ENCODE measurements around the gene NLRP1.

- TF ChIP-seq, protein P1, sequence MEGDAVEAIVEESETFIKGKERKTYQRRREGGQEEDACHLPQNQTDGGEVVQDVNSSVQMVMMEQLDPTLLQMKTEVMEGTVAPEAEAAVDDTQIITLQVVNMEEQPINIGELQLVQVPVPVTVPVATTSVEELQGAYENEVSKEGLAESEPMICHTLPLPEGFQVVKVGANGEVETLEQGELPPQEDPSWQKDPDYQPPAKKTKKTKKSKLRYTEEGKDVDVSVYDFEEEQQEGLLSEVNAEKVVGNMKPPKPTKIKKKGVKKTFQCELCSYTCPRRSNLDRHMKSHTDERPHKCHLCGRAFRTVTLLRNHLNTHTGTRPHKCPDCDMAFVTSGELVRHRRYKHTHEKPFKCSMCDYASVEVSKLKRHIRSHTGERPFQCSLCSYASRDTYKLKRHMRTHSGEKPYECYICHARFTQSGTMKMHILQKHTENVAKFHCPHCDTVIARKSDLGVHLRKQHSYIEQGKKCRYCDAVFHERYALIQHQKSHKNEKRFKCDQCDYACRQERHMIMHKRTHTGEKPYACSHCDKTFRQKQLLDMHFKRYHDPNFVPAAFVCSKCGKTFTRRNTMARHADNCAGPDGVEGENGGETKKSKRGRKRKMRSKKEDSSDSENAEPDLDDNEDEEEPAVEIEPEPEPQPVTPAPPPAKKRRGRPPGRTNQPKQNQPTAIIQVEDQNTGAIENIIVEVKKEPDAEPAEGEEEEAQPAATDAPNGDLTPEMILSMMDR (IDR thresholded peaks at IDR 0.05; ENCODE audit: poor library complexity), result no peak
- no peak for TF ChIP-seq EZH2 (IDR thresholded peaks at IDR 0.05; ENCODE audit: borderline replicate concordance)
- no peak for TF ChIP-seq EZH2phosphoT487 (IDR thresholded peaks at IDR 0.05; ENCODE audit: low read depth, severe bottlenecking, unreplicated experiment)
These were observed 44.0 kb downstream of the NLRP1 start for GRCh38 chr17:5540321-5540720.
